Endothelial cell of umbilical vein (primary cell): ENCODE measurements around the gene TRPC4AP. TPM values are rescaled to one million over a fixed set of nuclear protein-coding genes. Genes with fewer than 3 reads are reported as not detected.
A peak's percentile ranks its signal among the peaks of the same experiment; 100 is the strongest.

Experiments used
- BruUV-seq: library from RNA; stranded (reverse); fragments of 400-500 nt; replicated peaks from 2 replicates; lab custom pipeline; 2021; lab: Mats Ljungman, UMichigan
- CTCF ChIA-PET: fragments of 300-600, 350-600 bp; sonication (Branson Sonifier 250); formaldehyde crosslinking; loops from one replicate; lab custom pipeline; 2021; ENCODE audit warnings: antibody characterized with exemption, inconsistent platforms; lab: Charles Lee
- POLR2A ChIA-PET: fragments of 300-600, 350-600 bp; sonication (Branson Sonifier 250); formaldehyde crosslinking; loops from one replicate; lab custom pipeline; 2021; ENCODE audit warnings: antibody characterized with exemption, inconsistent platforms; lab: Charles Lee
- DNase-seq: peaks from one replicate; pipeline ENCODE4 v3.0.0-alpha.2; 2011; ENCODE audit warnings: low read depth, low spot score
- FAIRE-seq: peaks from 2 replicates; lab custom pipeline; 2011; peaks lifted over from hg19 to GRCh38; lab: Jason Lieb, UNC
- H2AFZ ChIP-seq: 2 replicates; pipeline ENCODE4 v1.6.0; 2012; ENCODE audit warnings: low read depth, low read length, control low read depth, inconsistent platforms
- H3K27ac ChIP-seq: 2 replicates; pipeline ENCODE4 v1.5.1; 2011; ENCODE audit warnings: low read depth, mild to moderate bottlenecking, control low read depth, low read length, moderate library complexity; ENCODE audit not compliant: insufficient read depth
- H3K27me3 ChIP-seq, 2 experiments: 2 replicates each; pipeline versions ENCODE4 v1.6.0 to v1.6.1; 2011; ENCODE audit warnings: low read length in 2 of 2, mixed read lengths in 1 of 2; ENCODE audit not compliant: control insufficient read depth in 2 of 2, insufficient read depth in 2 of 2
- H3K36me3 ChIP-seq, 2 experiments: 2 replicates in 1 of 2; 3 replicates in 1 of 2; pipeline ENCODE4 v1.5.1; 2011; ENCODE audit warnings: low read length in 2 of 2, mild to moderate bottlenecking in 1 of 2, moderate library complexity in 1 of 2; ENCODE audit not compliant: control insufficient read depth in 2 of 2, insufficient read depth in 2 of 2; ENCODE audit errors: extremely low read depth in 1 of 2
- H3K4me1 ChIP-seq: 3 replicates; pipeline ENCODE4 v1.5.1; 2011; ENCODE audit warnings: mild to moderate bottlenecking, low read length; ENCODE audit not compliant: control insufficient read depth, insufficient read depth; ENCODE audit errors: extremely low read depth
- H3K4me2 ChIP-seq: 2 replicates; pipeline ENCODE4 v1.6.1; 2011; ENCODE audit warnings: low read length, control low read depth, mixed read lengths; ENCODE audit not compliant: insufficient read depth
- H3K4me3 ChIP-seq, 3 experiments: fragments of 200-600 bp in 1 of 3; sonication (generic), shearing (Covaris generic) in 1 of 3; replicated peaks in 1 of 3; 2 replicates each; pipeline ENCODE4 v1.5.1; 2011 to 2016; ENCODE audit warnings: control low read depth in 3 of 3, low read length in 3 of 3, mild to moderate bottlenecking in 2 of 3, inconsistent platforms in 1 of 3, low read depth in 1 of 3, moderate library complexity in 1 of 3; ENCODE audit not compliant: insufficient read depth in 1 of 3
- H3K79me2 ChIP-seq: 2 replicates; pipeline ENCODE4 v1.6.0; 2012; ENCODE audit warnings: low read length, inconsistent platforms; ENCODE audit not compliant: control insufficient read depth, insufficient read depth
- H3K9ac ChIP-seq: replicated peaks from 2 replicates; pipeline ENCODE3; 2011; ENCODE audit warnings: low read length, control low read depth; ENCODE audit not compliant: insufficient read depth; ENCODE audit errors: extremely low read depth
- H3K9me1 ChIP-seq: replicated peaks from 3 replicates; pipeline ENCODE4 v1.6.0; 2011; ENCODE audit warnings: mild to moderate bottlenecking, low read length; ENCODE audit not compliant: control insufficient read depth, insufficient read depth; ENCODE audit errors: extremely low read depth
- H3K9me3 ChIP-seq: replicated peaks from 2 replicates; pipeline ENCODE4 v1.5.1; 2012; ENCODE audit warnings: low read length, inconsistent platforms; ENCODE audit not compliant: control insufficient read depth, insufficient read depth
- H4K20me1 ChIP-seq: replicated peaks from 2 replicates; pipeline ENCODE3; 2011; ENCODE audit warnings: mild to moderate bottlenecking, low read length; ENCODE audit not compliant: control insufficient read depth, insufficient read depth; ENCODE audit errors: extremely low read depth
- CTCF ChIP-seq, 2 donors: IDR thresholded peaks; 1 replicate in 1 of 2; 2 replicates in 1 of 2; pipeline ENCODE4 v1.5.1; 2011; ENCODE audit warnings: low read length in 2 of 2, mild to moderate bottlenecking in 2 of 2, moderate library complexity in 2 of 2, control low read depth in 1 of 2, inconsistent platforms in 1 of 2, low read depth in 1 of 2; ENCODE audit not compliant: insufficient read depth in 1 of 2; ENCODE audit errors: extremely low read depth in 1 of 2
- EZH2 ChIP-seq: IDR thresholded peaks from 2 replicates; pipeline ENCODE4 v1.6.1; 2012; ENCODE audit warnings: borderline replicate concordance, low read depth, mild to moderate bottlenecking, moderate library complexity, low read length, inconsistent platforms; ENCODE audit not compliant: severe bottlenecking
- FOS ChIP-seq: IDR thresholded peaks from 2 replicates; pipeline ENCODE4 v1.6.1; 2011; ENCODE audit warnings: mild to moderate bottlenecking, low read length, moderate library complexity, borderline replicate concordance; ENCODE audit not compliant: insufficient read depth
- GATA2 ChIP-seq: IDR thresholded peaks from 2 replicates; pipeline ENCODE4 v1.7.0; 2011; ENCODE audit warnings: low read depth, mild to moderate bottlenecking, moderate library complexity, mixed read lengths, low read length; ENCODE audit not compliant: insufficient read length, insufficient read depth
- JUN ChIP-seq: IDR thresholded peaks from 2 replicates; pipeline ENCODE4 v1.6.1; 2011; ENCODE audit warnings: borderline replicate concordance, low read depth; ENCODE audit not compliant: insufficient read length, insufficient read depth
- MYC ChIP-seq: IDR thresholded peaks from one replicate; pipeline ENCODE4 v1.6.1; 2011; ENCODE audit warnings: mild to moderate bottlenecking, low read depth, low read length
- POLR2A ChIP-seq: IDR thresholded peaks from 2 replicates; pipeline ENCODE4 v1.6.1; 2012; ENCODE audit warnings: low read depth, mild to moderate bottlenecking, control low read depth, low read length
- POLR2AphosphoS5 ChIP-seq: IDR thresholded peaks from 2 replicates; pipeline ENCODE4 v1.6.1; 2012; ENCODE audit warnings: low read depth, mild to moderate bottlenecking, control low read depth, low read length, moderate library complexity; ENCODE audit not compliant: insufficient read depth
- dilution Hi-C: fragments of 300-500 bp; cut with MboI; formaldehyde crosslinking; loops from one replicate; pipeline ENCODE4 v1.15.0; 2019; ENCODE audit warnings: low sequenced_read_pairs; ENCODE audit not compliant: extremely low pct_ligation_motif_present
- intact Hi-C: fragments of 100-400 bp; cut with micrococcal nuclease; formaldehyde crosslinking; loops from one replicate; pipeline ENCODE4 v1.10.0; 2022
- polyA plus RNA-seq, 4 experiments: library from polyadenylated mRNA; depleted of rRNA in 3 of 4; stranded (reverse) in 3 of 4; unstranded in 1 of 4; fragments of >200 nt; gene quantifications; 2 replicates each; pipeline versions ENCODE4 v1.2.1 to v1.2.3, GENCODE V29; 2011 to 2012; ENCODE audit warnings: missing spikeins in 1 of 4
- total RNA-seq: library from RNA; stranded (reverse); gene quantifications from 2 replicates; pipeline ENCODE4 v1.2.3, GENCODE V29; 2021
- TF ChIP-seq, protein P1 (sequence below): IDR thresholded peaks from 2 replicates; pipeline ENCODE4 v1.6.1; 2011; ENCODE audit not compliant: insufficient read depth, insufficient read length

Gene TRPC4AP
- total and polyA plus RNA-seq, 2 donors (not counting 3 experiments of a cell fraction or from before 2014, with no cell fraction given): 89.0 to 103 TPM

GRCh38 chr20:34954904-34955230, 137.7 kb downstream of the TRPC4AP start:
- dilution Hi-C loops: no loop called here
- no TSS peak for BruUV-seq
- ChIA-PET POLR2A (interaction anchor here (1.5 kb wide), 2 partner anchors 47 to 79 kb away, joined by 4 to 15 read pairs; partner anchors contain the start of gene ACSS2), CTCF (interaction anchor here (1.5 to 5.8 kb wide), 6 partner anchors 14 to 119 kb away, joined by 5 to 182 read pairs (median 8); partner anchors contain the start of genes ACSS2 and GGT7)
- Histone ChIP-seq H3K27ac (peak overlapping the region; percentile 65), H3K4me3 (peak overlapping the region; percentile 58 to 84 (median 70)), H3K9me3 (no peaks in the 10 kb centered on the region), H4K20me1 (no peaks in the 10 kb centered on the region), H3K79me2 (peaks cover 6% of the 10 kb centered on the region), H3K4me2 (peak overlapping the region; percentile 94), H3K4me1 (peaks cover 17% of the 10 kb centered on the region), H3K27me3 (no peaks in the 10 kb centered on the region), H3K36me3 (no peaks in the 10 kb centered on the region), H3K9me1 (no peaks in the 10 kb centered on the region), H3K9ac (peak overlapping the region; percentile 86), H2AFZ (peak overlapping the region; percentile 66)
- intact Hi-C loops: loop anchor here (1.0 to 5.0 kb wide), 4 partner anchors 48 to 138 kb away; partner anchors contain the start of genes ACSS2 and TRPC4AP
- TF ChIP-seq, protein P1, sequence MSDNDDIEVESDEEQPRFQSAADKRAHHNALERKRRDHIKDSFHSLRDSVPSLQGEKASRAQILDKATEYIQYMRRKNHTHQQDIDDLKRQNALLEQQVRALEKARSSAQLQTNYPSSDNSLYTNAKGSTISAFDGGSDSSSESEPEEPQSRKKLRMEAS: peak; percentile 35
- TF ChIP-seq MYC: no peak
- FAIRE-seq (peak; percentile 8), DNase-seq (no peak)

DNA sequence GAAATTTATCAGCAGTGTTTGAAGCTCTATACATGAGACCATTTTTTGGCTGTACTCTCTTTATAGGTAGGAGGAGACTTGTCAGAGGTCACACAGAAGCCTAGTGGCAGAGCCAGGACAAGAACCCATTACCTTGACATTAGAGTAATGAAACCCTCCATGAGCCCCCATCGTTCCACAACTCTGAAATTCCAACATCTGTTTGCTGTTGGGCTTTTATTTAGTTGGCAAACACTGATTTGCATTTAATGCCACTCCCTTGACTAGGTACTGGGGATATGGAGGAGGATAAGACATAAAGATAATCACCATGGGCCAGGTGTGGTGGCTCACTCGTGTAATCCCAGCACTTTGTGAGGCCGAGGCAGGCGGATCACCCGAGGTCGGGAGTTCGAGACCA, 138.6 kb downstream of the TRPC4AP start:
- dilution Hi-C loops: no loop called here
- Histone ChIP-seq H3K9me3 (no peaks in the 10 kb centered on the region), H4K20me1 (no peaks in the 10 kb centered on the region), H3K4me1 (peaks cover 17% of the 10 kb centered on the region), H3K4me2 (no peak overlapping the region), H3K4me3 (no peak overlapping the region), H3K9me1 (no peaks in the 10 kb centered on the region), H3K27me3 (no peaks in the 10 kb centered on the region), H3K79me2 (peaks cover 6% of the 10 kb centered on the region), H3K9ac (no peak overlapping the region), H3K36me3 (no peaks in the 10 kb centered on the region), H2AFZ (no peak overlapping the region), H3K27ac (no peak overlapping the region)
- no peak for FAIRE-seq
- ChIA-PET CTCF (interaction anchor here (1.1 kb wide), 1 partner anchor 47 kb away, joined by 3 read pairs; no protein-coding TSS in a partner anchor), POLR2A (no interaction called here)
- no peak for DNase-seq
- intact Hi-C loops: loop anchor here (2.0 kb wide), 1 partner anchor 139 kb away; the partner anchor contains the start of gene TRPC4AP
- no TSS peak for BruUV-seq
- TF ChIP-seq POLR2A (no peak), GATA2 (no peak), MYC (no peak), POLR2AphosphoS5 (no peak), EZH2 (no peak), FOS (no peak), JUN (no peak), CTCF (IDR thresholded peaks at IDR 0.05; ENCODE audit: extremely low read depth in 1 of 2, insufficient read depth in 1 of 2, low read depth in 1 of 2, low read length in 2 of 2) (no peak)
